Trophoblast cell (in vitro differentiated cells and primary cell): ENCODE data around the gene OR10AG1. TPM values are rescaled to one million over a fixed set of nuclear protein-coding genes. Genes with fewer than 3 reads are reported as not detected.

ENCODE experiments used
- DNase-seq, 2 donors: peaks; one replicate each; pipeline ENCODE4 v3.0.0-alpha.2; 2016
- H2AFZ ChIP-seq: 2 replicates; pipeline ENCODE4 v1.6.1; 2013; ENCODE audit warnings: low read length, moderate library complexity, mild to moderate bottlenecking; ENCODE audit not compliant: insufficient read depth, poor library complexity
- H2AK5ac ChIP-seq: 2 replicates; pipeline ENCODE4 v1.6.1; 2013; ENCODE audit warnings: mild to moderate bottlenecking, low read length
- H2BK120ac ChIP-seq: 2 replicates; pipeline ENCODE4 v1.6.1; 2013; ENCODE audit warnings: low read length, mild to moderate bottlenecking, moderate library complexity; ENCODE audit not compliant: insufficient read depth, poor library complexity
- H2BK12ac ChIP-seq: 2 replicates; pipeline ENCODE4 v1.6.1; 2013; ENCODE audit warnings: mild to moderate bottlenecking, low read length, moderate library complexity
- H2BK5ac ChIP-seq: 2 replicates; pipeline ENCODE4 v1.6.1; 2013; ENCODE audit warnings: low read length, low read depth, moderate library complexity, mild to moderate bottlenecking; ENCODE audit not compliant: poor library complexity
- H3K14ac ChIP-seq: 2 replicates; pipeline ENCODE4 v1.6.1; 2013; ENCODE audit warnings: mild to moderate bottlenecking, low read length
- H3K18ac ChIP-seq: 2 replicates; pipeline ENCODE4 v1.6.1; 2013; ENCODE audit warnings: mild to moderate bottlenecking, low read length
- H3K23ac ChIP-seq: 2 replicates; pipeline ENCODE4 v1.6.1; 2013; ENCODE audit warnings: low read length
- H3K27ac ChIP-seq: 2 replicates; pipeline ENCODE4 v1.5.1; 2013; ENCODE audit warnings: low read depth, mild to moderate bottlenecking, inconsistent platforms, low read length, moderate library complexity
- H3K27me3 ChIP-seq: 2 replicates; pipeline ENCODE4 v1.6.1; 2013; ENCODE audit warnings: inconsistent platforms, mild to moderate bottlenecking, low read length, moderate library complexity; ENCODE audit not compliant: insufficient read depth
- H3K36me3 ChIP-seq, 2 experiments: 1 replicate in 1 of 2; 2 replicates in 1 of 2; pipeline ENCODE4 v1.6.1; 2013; ENCODE audit warnings: low read length in 2 of 2, mild to moderate bottlenecking in 2 of 2, moderate library complexity in 1 of 2; ENCODE audit not compliant: insufficient read depth in 2 of 2, control insufficient read depth in 1 of 2
- H3K4ac ChIP-seq: 2 replicates; pipeline ENCODE4 v1.6.1; 2013; ENCODE audit warnings: low read depth, mild to moderate bottlenecking, low read length, moderate library complexity
- H3K4me1 ChIP-seq, 2 experiments: 1 replicate in 1 of 2; 2 replicates in 1 of 2; pipeline ENCODE4 v1.6.1; 2013; ENCODE audit warnings: low read length in 2 of 2, mild to moderate bottlenecking in 2 of 2, moderate library complexity in 1 of 2; ENCODE audit not compliant: insufficient read depth in 2 of 2, control insufficient read depth in 1 of 2
- H3K4me2 ChIP-seq: 2 replicates; pipeline ENCODE4 v1.6.1; 2013; ENCODE audit warnings: inconsistent platforms, mild to moderate bottlenecking, low read length, moderate library complexity
- H3K4me3 ChIP-seq: 2 replicates; pipeline ENCODE4 v1.5.1; 2013; ENCODE audit warnings: mild to moderate bottlenecking, low read depth, low read length, inconsistent platforms
- H3K79me1 ChIP-seq: one replicate; pipeline ENCODE4 v1.6.1; 2013; ENCODE audit warnings: low read length
- H3K79me2 ChIP-seq: 2 replicates; pipeline ENCODE4 v1.6.1; 2013; ENCODE audit warnings: low read length, mild to moderate bottlenecking; ENCODE audit not compliant: control insufficient read depth, insufficient read depth, poor library complexity
- H3K9ac ChIP-seq: 2 replicates; pipeline ENCODE4 v1.6.1; 2013; ENCODE audit warnings: mild to moderate bottlenecking, low read length
- H3K9me3 ChIP-seq: 2 replicates; pipeline ENCODE4 v1.6.1; 2013; ENCODE audit warnings: low read depth, mild to moderate bottlenecking, control low read depth, inconsistent platforms, low read length; ENCODE audit not compliant: insufficient read depth
- H4K12ac ChIP-seq: 2 replicates; pipeline ENCODE4 v1.6.1; 2013; ENCODE audit warnings: low read depth, mild to moderate bottlenecking, low read length, moderate library complexity
- H4K8ac ChIP-seq: 2 replicates; pipeline ENCODE4 v1.6.1; 2013; ENCODE audit warnings: low read depth, mild to moderate bottlenecking, low read length, moderate library complexity
- H4K91ac ChIP-seq: one replicate; pipeline ENCODE4 v1.6.1; 2013; ENCODE audit warnings: low read depth, mild to moderate bottlenecking, low read length, moderate library complexity
- WGBS: extraction: QIAGEN DNeasy Blood & Tissue Kit; methylation state at CpG from one replicate; pipeline ENCODE4 v1.1.7; 2013; ENCODE audit warnings: missing lambda C conversion rate; ENCODE audit not compliant: insufficient read length, insufficient coverage; ENCODE audit errors: extremely low coverage; 5-methylcytosine and 5-hydroxymethylcytosine counted together
- polyA plus RNA-seq: library from polyadenylated mRNA; stranded (reverse); fragments of 200-250 nt; gene quantifications from 2 replicates; pipeline ENCODE4 v1.2.3, GENCODE V29; 2013

The OR10AG1 gene
- not detected in 2 replicates for polyA plus RNA-seq

GRCh38 chr11:55969845-55970244, at the start of gene OR10AG1:
Gene OR10AG1 (minus strand): TSS chr11:55969945. CDS start chr11:55969907, 38 bp downstream.
- Histone ChIP-seq H3K18ac (no peak within 1 kb of the TSS), H3K27me3 (no peaks in the 10 kb centered on the region), H3K4me1 (no peaks in the 10 kb centered on the region), H2BK12ac (no peak within 1 kb of the TSS), H3K79me1 (no peaks in the 10 kb centered on the region), H3K9me3 (peaks cover 2% of the 10 kb centered on the region), H3K79me2 (no peaks in the 10 kb centered on the region), H2BK5ac (no peak within 1 kb of the TSS), H3K9ac (no peak within 1 kb of the TSS), H2AK5ac (no peak within 1 kb of the TSS), H3K36me3 (no peaks in the 10 kb centered on the region), H2BK120ac (no peak within 1 kb of the TSS), H4K12ac (no peak within 1 kb of the TSS), H3K4me2 (no peak within 1 kb of the TSS), H4K8ac (no peak within 1 kb of the TSS), H4K91ac (no peak within 1 kb of the TSS), H3K23ac (no peak within 1 kb of the TSS), H3K27ac (no peak within 1 kb of the TSS), H3K4ac (no peak within 1 kb of the TSS), H3K14ac (no peak within 1 kb of the TSS), H2AFZ (no peak within 1 kb of the TSS), H3K4me3 (no peak within 1 kb of the TSS)
- DNase-seq = no peak
- no CpG with 5 or more reads among the region's 2 CpGs for WGBS

- Histone ChIP-seq H2AFZ (no peak overlapping the region), H2BK12ac (no peak overlapping the region), H3K4me3 (no peak overlapping the region), H4K91ac (no peak overlapping the region), H3K4ac (no peak overlapping the region), H3K79me1 (no peaks in the 10 kb centered on the region), H3K14ac (no peak overlapping the region), H3K23ac (no peak overlapping the region), H3K79me2 (no peaks in the 10 kb centered on the region), H2AK5ac (no peak overlapping the region), H3K4me1 (no peaks in the 10 kb centered on the region), H2BK5ac (no peak overlapping the region), H4K8ac (no peak overlapping the region), H3K9me3 (no peaks in the 10 kb centered on the region), H3K36me3 (no peaks in the 10 kb centered on the region), H3K27me3 (no peaks in the 10 kb centered on the region), H3K9ac (no peak overlapping the region), H3K18ac (no peak overlapping the region), H2BK120ac (no peak overlapping the region), H4K12ac (no peak overlapping the region), H3K27ac (no peak overlapping the region), H3K4me2 (no peak overlapping the region)
- DNase-seq = no peak
- WGBS = no CpG with 5 or more reads among the region's 2 CpGs
Observed at GRCh38 chr11:56013805-56014204, 44.1 kb upstream of the OR10AG1 start.

DNA sequence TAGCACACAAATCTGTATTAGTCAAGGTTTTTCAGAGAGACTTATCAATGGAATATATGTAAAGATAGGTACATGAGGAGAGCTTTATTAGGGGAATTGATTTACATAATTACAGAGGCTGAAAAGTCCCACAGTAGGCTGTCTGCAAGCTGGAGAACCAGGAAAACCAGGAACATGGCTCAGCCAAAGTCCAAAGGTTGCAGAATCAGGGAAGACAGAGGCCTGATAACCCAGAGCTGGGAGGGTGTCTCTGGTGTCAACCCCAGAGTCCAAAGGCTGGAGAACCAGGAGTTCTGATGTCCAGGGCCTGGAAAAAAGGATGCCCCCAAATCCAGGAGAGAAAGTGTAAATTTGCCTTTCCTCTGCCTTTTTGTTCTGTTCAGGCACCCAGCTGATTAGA, 41.0 kb upstream of the OR10AG1 start:
- H3K4me1 ChIP-seq = no peaks in the 10 kb centered on the region
- H3K9ac ChIP-seq = no peak overlapping the region
- H3K4me2 ChIP-seq = no peak overlapping the region
- no peak overlapping the region for H2BK12ac ChIP-seq
- H2AK5ac ChIP-seq = no peak overlapping the region
- H3K27ac ChIP-seq = no peak overlapping the region
- DNase-seq = no peak
- H4K8ac ChIP-seq = no peak overlapping the region
- H4K91ac ChIP-seq = no peak overlapping the region
- H3K18ac ChIP-seq = no peak overlapping the region
- no peak overlapping the region for H2BK5ac ChIP-seq
- H3K9me3 ChIP-seq = no peaks in the 10 kb centered on the region
- no peaks in the 10 kb centered on the region for H3K79me2 ChIP-seq
- H2BK120ac ChIP-seq = no peak overlapping the region
- no peak overlapping the region for H4K12ac ChIP-seq
- H3K23ac ChIP-seq = no peak overlapping the region
- no peaks in the 10 kb centered on the region for H3K79me1 ChIP-seq
- H3K27me3 ChIP-seq = no peaks in the 10 kb centered on the region
- H3K14ac ChIP-seq = no peak overlapping the region
- no peaks in the 10 kb centered on the region for H3K36me3 ChIP-seq
- no peak overlapping the region for H3K4ac ChIP-seq
- no peak overlapping the region for H2AFZ ChIP-seq
- H3K4me3 ChIP-seq = no peak overlapping the region

DNA sequence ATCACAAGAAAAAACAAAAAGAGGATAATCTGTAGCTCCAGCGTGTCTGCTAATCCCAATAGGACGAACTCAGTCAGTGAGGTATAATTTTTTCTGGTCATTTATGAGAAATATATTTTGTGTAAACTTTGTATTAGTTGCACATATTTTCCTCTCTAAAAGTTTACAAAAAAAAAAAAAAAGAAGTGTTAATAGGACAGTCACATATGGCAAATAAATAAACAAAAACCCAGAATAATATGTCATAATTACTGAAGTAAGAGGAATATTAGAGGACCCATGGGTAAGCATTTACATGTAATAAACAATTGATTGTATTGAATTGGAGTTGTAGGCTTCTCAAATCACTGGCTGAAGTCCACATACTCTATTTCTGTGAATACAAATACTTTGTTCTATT, 24.8 kb upstream of the OR10AG1 start, which contains the start of gene OR5F1:
OR5F1 (minus strand) TSS at position 101 of the 400 bp plus-strand sequence; CDS start at position 101, 0 bp downstream.
- Histone ChIP-seq H4K91ac (no peak within 1 kb of the TSS), H3K9ac (no peak within 1 kb of the TSS), H3K27ac (no peak within 1 kb of the TSS), H3K36me3 (no peaks in the 10 kb centered on the region), H2BK12ac (no peak within 1 kb of the TSS), H3K14ac (no peak within 1 kb of the TSS), H2BK5ac (no peak within 1 kb of the TSS), H3K4ac (no peak within 1 kb of the TSS), H3K9me3 (no peaks in the 10 kb centered on the region), H4K8ac (no peak within 1 kb of the TSS), H2AFZ (no peak within 1 kb of the TSS), H3K18ac (no peak within 1 kb of the TSS), H3K27me3 (no peaks in the 10 kb centered on the region), H2BK120ac (no peak within 1 kb of the TSS), H3K79me1 (no peaks in the 10 kb centered on the region), H3K4me1 (no peaks in the 10 kb centered on the region), H3K4me3 (no peak within 1 kb of the TSS), H3K23ac (no peak within 1 kb of the TSS), H4K12ac (no peak within 1 kb of the TSS), H3K4me2 (no peak within 1 kb of the TSS), H2AK5ac (no peak within 1 kb of the TSS), H3K79me2 (no peaks in the 10 kb centered on the region)
- no peak for DNase-seq
- no CpG with 5 or more reads among the region's 2 CpGs for WGBS
